Measurements from ENCODE around the gene STXBP3. TPM values are rescaled to one million over a fixed set of nuclear protein-coding genes. Genes with fewer than 3 reads are reported as not detected.

STXBP3 gene
- total and polyA plus RNA-seq, 2 of the 4 experiments (the other 2 are of a cell fraction), result 19.1 to 19.7 TPM

DNA sequence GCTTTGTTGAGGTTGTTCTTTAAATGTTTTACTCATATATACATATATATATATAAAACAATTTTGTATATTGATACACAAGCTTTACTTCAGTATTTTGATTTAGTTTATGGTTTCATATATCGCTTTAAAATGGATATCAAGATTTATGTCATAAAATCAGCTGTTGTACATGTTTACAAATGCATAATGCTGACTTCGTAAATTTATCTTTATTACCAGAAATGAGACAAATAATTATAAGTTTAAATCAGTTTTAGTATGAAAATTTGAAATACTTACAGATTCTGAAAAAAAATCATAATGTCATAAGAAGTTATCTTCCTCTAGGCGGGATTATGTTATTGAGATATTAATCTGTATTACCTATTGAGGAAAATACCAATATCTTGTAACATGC is 6.9 kb downstream of the STXBP3 start:
- H3K27me3 ChIP-seq (ENCODE audit: control insufficient read depth, insufficient read depth, low read length), result no peaks in the 10 kb centered on the region
- WGBS, 2 experiments (ENCODE audit: extremely low coverage in 2 of 2, insufficient read length in 1 of 2), result no CpG with 5 or more reads among the region's 3 CpGs
- no peak overlapping the region for H2AK9ac ChIP-seq (replicated peaks; ENCODE audit: low read depth, low read length, poor library complexity)
- no peak overlapping the region for H2BK5ac ChIP-seq (ENCODE audit: low read depth, low read length, poor library complexity, severe bottlenecking)
- no peak overlapping the region for H2AFZ ChIP-seq (replicated peaks; ENCODE audit: low read length, poor library complexity)
- no peak overlapping the region for H3K23ac ChIP-seq (ENCODE audit: low read depth, low read length)
- no peaks in the 10 kb centered on the region for H3K9me3 ChIP-seq (ENCODE audit: control insufficient read depth, insufficient read depth, low read length)
- dilution Hi-C loops (cut with HindIII; ENCODE audit: low sequenced_read_pairs, unreplicated experiment) (no loop called here), in situ Hi-C loops (cut with MboI; ENCODE audit: low sequenced_read_pairs) (no loop called here), intact Hi-C loops (cut with micrococcal nuclease) (no loop called here)
- H3K79me1 ChIP-seq (ENCODE audit: low read depth in 1 of 2, low read length in 2 of 2), result peaks cover 26 to 37% of the 10 kb centered on the region in 2 experiments
- no peak overlapping the region for H2AK5ac ChIP-seq (ENCODE audit: low read depth, low read length)
- POLR2A ChIA-PET (ENCODE audit: unreplicated experiment), result no interaction called here
- H2BK20ac ChIP-seq (ENCODE audit: low read depth, low read length), result no peak overlapping the region
- no peak for DNase-seq
- no peak for ATAC-seq (ENCODE audit: low read depth)
- no peak overlapping the region for H4K8ac ChIP-seq (ENCODE audit: low read depth in 2 of 2, low read length in 2 of 2)
- no peak overlapping the region for H3K18ac ChIP-seq (ENCODE audit: low read depth, low read length)
- H3K4me2 ChIP-seq (ENCODE audit: low read depth, low read length), result no peak overlapping the region
- peaks cover 15% of the 10 kb centered on the region for H3K36me3 ChIP-seq (ENCODE audit: control insufficient read depth, insufficient read depth, low read length)
- BruUV-seq (replicated peaks), result no TSS peak
- H3K4me3 ChIP-seq (ENCODE audit: insufficient read depth, low read depth, low read length), result no peak overlapping the region
- no peak overlapping the region for H2BK120ac ChIP-seq (ENCODE audit: low read depth, low read length)
- H3K4me1 ChIP-seq (ENCODE audit: control insufficient read depth, insufficient read depth, low read length), result no peaks in the 10 kb centered on the region
- H4K20me1 ChIP-seq (ENCODE audit: insufficient read depth, low read length), result peaks cover 3% of the 10 kb centered on the region; the same call in 1 of the 2 replicates
- no peak overlapping the region for H3K56ac ChIP-seq (ENCODE audit: extremely low read depth, insufficient read depth, low read length)
- H4K91ac ChIP-seq (ENCODE audit: insufficient read depth, low read depth, low read length), result no peak overlapping the region
- no peaks in the 10 kb centered on the region; the same call in 1 of the 2 replicates for H3K9me1 ChIP-seq (ENCODE audit: insufficient read depth, low read length)
- no peak overlapping the region for H3K27ac ChIP-seq (ENCODE audit: insufficient read depth, low read length)
- H3K9ac ChIP-seq (ENCODE audit: low read depth, low read length), result no peak overlapping the region
- no peak overlapping the region for H2BK15ac ChIP-seq (ENCODE audit: low read depth, low read length)
- H3K14ac ChIP-seq (replicated peaks; ENCODE audit: low read depth, low read length), result no peak overlapping the region
- no peak overlapping the region for H3K4ac ChIP-seq (ENCODE audit: low read depth, low read length)
- CTCF ChIA-PET, result interaction anchor here (0.5 to 1.0 kb wide), 3 partner anchors 9 to 49 kb away, joined by 3 to 4 read pairs (median 3); no protein-coding TSS in a partner anchor
- no peak overlapping the region for H4K5ac ChIP-seq (ENCODE audit: low read depth, low read length)
- TF ChIP-seq FOS (IDR thresholded peaks at IDR 0.05; ENCODE audit: low read depth, low read length) (no peak), MAFK (IDR thresholded peaks at IDR 0.05; ENCODE audit: low read depth, low read length) (peak; percentile 19; the same call in 1 of the 2 replicates)

All from IMR-90 (cell line).